ENCODE data around the gene PTPRD.

PTPRD gene

GRCh38 chr9:10146517-10147331 is 466.1 kb downstream of the PTPRD start:
- no peak for DNase-seq

- no peak for DNase-seq
Observed at GRCh38 chr9:10144355-10144754, 468.4 kb downstream of the PTPRD start.

- no peak for DNase-seq
Observed at GRCh38 chr9:10135553-10135952, 477.2 kb downstream of the PTPRD start.

GRCh38 chr9:10134266-10134665 is 478.5 kb downstream of the PTPRD start:
- no peak for DNase-seq

- DNase-seq, result no peak
Observed at GRCh38 chr9:10130061-10130675, 482.6 kb downstream of the PTPRD start.

GRCh38 chr9:10127867-10128266 is 484.9 kb downstream of the PTPRD start:
- DNase-seq, result no peak

GRCh38 chr9:10112798-10113197 is 500.0 kb downstream of the PTPRD start:
- no peak for DNase-seq

GRCh38 chr9:10112070-10112469 is 500.7 kb downstream of the PTPRD start:
- DNase-seq, result no peak

- no peak for DNase-seq
Observed at GRCh38 chr9:10108815-10109214, 504.0 kb downstream of the PTPRD start.

GRCh38 chr9:10104774-10105173 is 508.0 kb downstream of the PTPRD start:
- no peak for DNase-seq

- no peak for DNase-seq
Observed at GRCh38 chr9:10095208-10095607, 517.6 kb downstream of the PTPRD start.

GRCh38 chr9:10094563-10094962 is 518.2 kb downstream of the PTPRD start:
- no peak for DNase-seq

GRCh38 chr9:10080012-10080411 is 532.8 kb downstream of the PTPRD start:
- DNase-seq, result no peak

- no peak for DNase-seq
Observed at GRCh38 chr9:10079284-10079964, 533.4 kb downstream of the PTPRD start.

GRCh38 chr9:10071579-10071978 is 541.2 kb downstream of the PTPRD start:
- no peak for DNase-seq

- DNase-seq, result no peak
Observed at GRCh38 chr9:10062629-10063395, 550.0 kb downstream of the PTPRD start.

- no peak for DNase-seq
Observed at GRCh38 chr9:10059044-10059443, 553.8 kb downstream of the PTPRD start.

GRCh38 chr9:10055886-10056395 is 556.9 kb downstream of the PTPRD start:
- DNase-seq, result no peak

GRCh38 chr9:10054456-10054855 is 558.3 kb downstream of the PTPRD start:
- DNase-seq, result no peak

- DNase-seq, result no peak
Observed at GRCh38 chr9:10052916-10053315, 559.9 kb downstream of the PTPRD start.

GRCh38 chr9:10052181-10052580 is 560.6 kb downstream of the PTPRD start:
- no peak for DNase-seq

GRCh38 chr9:10050016-10050415 is 562.8 kb downstream of the PTPRD start:
- no peak for DNase-seq

GRCh38 chr9:10048994-10049393 is 563.8 kb downstream of the PTPRD start:
- DNase-seq, result no peak
